HepG2 (cell line): Measurements from ENCODE around the gene ZNF22.

Experiments used
- EZH2 ChIP-seq: conservative IDR thresholded peaks from 2 replicates; pipeline ENCODE4 v1.6.1; 2012; ENCODE audit warnings: mild to moderate bottlenecking, low read depth, low read length, moderate library complexity
- NR2C2 ChIP-seq: sonication (generic); formaldehyde crosslinking; IDR thresholded peaks from 2 replicates; pipeline ENCODE4 v1.4.0; 2020; ENCODE audit warnings: missing genetic modification reagents, mild to moderate bottlenecking, moderate library complexity, borderline replicate concordance
- POLR2A ChIP-seq, 2 experiments: IDR thresholded peaks; 2 replicates each; pipeline ENCODE4 v1.6.1; 2011; ENCODE audit warnings: low read depth in 2 of 2, low read length in 2 of 2, mild to moderate bottlenecking in 1 of 2, moderate library complexity in 1 of 2; ENCODE audit not compliant: insufficient read depth in 1 of 2
- RXRA ChIP-seq: sonication (generic); formaldehyde crosslinking; IDR thresholded peaks from 2 replicates; pipeline ENCODE4 v1.5.1; 2020; ENCODE audit warnings: missing genetic modification reagents
- SUZ12 ChIP-seq: fragments of 150-350 bp; IDR thresholded peaks from 2 replicates; pipeline ENCODE4 v1.6.1; 2014; ENCODE audit warnings: low read depth, low read length
- TGIF2 ChIP-seq: IDR thresholded peaks from 2 replicates; pipeline ENCODE4 v1.6.1; 2016; ENCODE audit warnings: control low read depth, missing compliant biosample characterization

DNA sequence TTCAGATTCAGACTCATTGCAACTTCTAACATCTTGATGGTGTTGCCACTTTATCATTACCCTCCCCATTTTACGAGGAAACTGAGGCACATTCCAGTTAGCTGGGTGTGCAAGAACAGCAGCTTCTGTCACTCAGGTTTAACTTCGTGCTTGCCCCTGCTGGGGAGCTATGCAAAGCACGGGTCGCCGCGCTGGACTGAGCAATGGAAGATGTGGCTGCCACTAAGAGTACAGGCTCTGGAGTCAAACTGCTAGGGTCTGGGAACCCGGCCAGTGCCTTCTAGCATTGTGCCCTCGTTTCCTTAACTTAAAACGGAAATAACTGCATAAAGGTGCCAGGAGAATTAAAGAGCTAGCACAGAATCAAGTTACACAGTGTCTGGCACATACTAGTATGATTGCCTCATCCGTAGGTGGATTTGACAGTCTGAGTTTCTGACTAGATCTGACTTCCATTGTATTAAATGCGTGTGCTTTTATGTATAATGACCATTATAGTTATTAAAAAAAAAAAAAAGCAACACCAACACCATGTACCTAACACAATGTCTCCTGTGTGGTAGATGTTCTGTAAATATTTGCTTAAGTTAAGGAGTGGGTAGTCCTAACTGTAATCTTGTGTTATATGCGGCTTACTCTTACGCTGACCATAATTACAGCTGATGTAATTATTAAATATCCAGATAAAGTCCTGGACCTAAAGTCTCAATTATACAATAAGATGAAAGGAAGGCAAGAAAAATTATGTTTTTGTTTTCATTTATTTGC, 842 bp downstream of the ZNF22 start:
- no peak for TF ChIP-seq RXRA
- TF ChIP-seq POLR2A (IDR thresholded peaks at IDR 0.05; ENCODE audit: insufficient read depth in 1 of 2, low read depth in 2 of 2, low read length in 2 of 2): no peak
- TF ChIP-seq EZH2: no peak
- TF ChIP-seq NR2C2: no peak
- no peak for TF ChIP-seq TGIF2 (CRISPR knock-in tag)
- TF ChIP-seq SUZ12: no peak
